NT2/D1 (cell line): ENCODE data around the gene ITGB5.

ENCODE experiments used
- DNase-seq: peaks from one replicate; pipeline ENCODE4 v3.0.0-alpha.2; 2011; ENCODE audit warnings: low read depth, low spot score
- H3K27me3 ChIP-seq: 2 replicates; pipeline ENCODE4 v1.6.0; 2011; ENCODE audit warnings: mild to moderate bottlenecking; ENCODE audit not compliant: insufficient read length, insufficient read depth
- H3K36me3 ChIP-seq: 2 replicates; pipeline ENCODE4 v1.6.1; 2011; ENCODE audit warnings: mild to moderate bottlenecking, low read length, mixed read lengths; ENCODE audit not compliant: insufficient read depth, insufficient read length
- H3K4me1 ChIP-seq: 2 replicates; pipeline ENCODE4 v1.5.1; 2011; ENCODE audit not compliant: insufficient read depth, insufficient read length
- H3K4me3 ChIP-seq: 2 replicates; pipeline ENCODE4 v1.5.1; 2011; ENCODE audit warnings: low read depth; ENCODE audit not compliant: insufficient read length
- H3K9ac ChIP-seq: 2 replicates; pipeline ENCODE4 v1.6.0; 2011; ENCODE audit warnings: low read depth; ENCODE audit not compliant: insufficient read length
- H3K9me3 ChIP-seq: 2 replicates; pipeline ENCODE4 v1.5.1; 2011; ENCODE audit warnings: mild to moderate bottlenecking, low read length; ENCODE audit not compliant: insufficient read depth
- SUZ12 ChIP-seq: IDR thresholded peaks from 2 replicates; pipeline ENCODE4 v1.6.1; 2011; ENCODE audit not compliant: insufficient read length, insufficient read depth; ENCODE audit errors: extremely low read depth
- YY1 ChIP-seq: IDR thresholded peaks from 2 replicates; pipeline ENCODE4 v1.6.1; 2011; ENCODE audit not compliant: insufficient read length, insufficient read depth
- ZNF274 ChIP-seq: IDR thresholded peaks from 2 replicates; pipeline ENCODE4 v1.6.1; 2011; ENCODE audit warnings: mild to moderate bottlenecking, low read depth, low read length

ITGB5 gene, protein sequence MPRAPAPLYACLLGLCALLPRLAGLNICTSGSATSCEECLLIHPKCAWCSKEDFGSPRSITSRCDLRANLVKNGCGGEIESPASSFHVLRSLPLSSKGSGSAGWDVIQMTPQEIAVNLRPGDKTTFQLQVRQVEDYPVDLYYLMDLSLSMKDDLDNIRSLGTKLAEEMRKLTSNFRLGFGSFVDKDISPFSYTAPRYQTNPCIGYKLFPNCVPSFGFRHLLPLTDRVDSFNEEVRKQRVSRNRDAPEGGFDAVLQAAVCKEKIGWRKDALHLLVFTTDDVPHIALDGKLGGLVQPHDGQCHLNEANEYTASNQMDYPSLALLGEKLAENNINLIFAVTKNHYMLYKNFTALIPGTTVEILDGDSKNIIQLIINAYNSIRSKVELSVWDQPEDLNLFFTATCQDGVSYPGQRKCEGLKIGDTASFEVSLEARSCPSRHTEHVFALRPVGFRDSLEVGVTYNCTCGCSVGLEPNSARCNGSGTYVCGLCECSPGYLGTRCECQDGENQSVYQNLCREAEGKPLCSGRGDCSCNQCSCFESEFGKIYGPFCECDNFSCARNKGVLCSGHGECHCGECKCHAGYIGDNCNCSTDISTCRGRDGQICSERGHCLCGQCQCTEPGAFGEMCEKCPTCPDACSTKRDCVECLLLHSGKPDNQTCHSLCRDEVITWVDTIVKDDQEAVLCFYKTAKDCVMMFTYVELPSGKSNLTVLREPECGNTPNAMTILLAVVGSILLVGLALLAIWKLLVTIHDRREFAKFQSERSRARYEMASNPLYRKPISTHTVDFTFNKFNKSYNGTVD

DNA sequence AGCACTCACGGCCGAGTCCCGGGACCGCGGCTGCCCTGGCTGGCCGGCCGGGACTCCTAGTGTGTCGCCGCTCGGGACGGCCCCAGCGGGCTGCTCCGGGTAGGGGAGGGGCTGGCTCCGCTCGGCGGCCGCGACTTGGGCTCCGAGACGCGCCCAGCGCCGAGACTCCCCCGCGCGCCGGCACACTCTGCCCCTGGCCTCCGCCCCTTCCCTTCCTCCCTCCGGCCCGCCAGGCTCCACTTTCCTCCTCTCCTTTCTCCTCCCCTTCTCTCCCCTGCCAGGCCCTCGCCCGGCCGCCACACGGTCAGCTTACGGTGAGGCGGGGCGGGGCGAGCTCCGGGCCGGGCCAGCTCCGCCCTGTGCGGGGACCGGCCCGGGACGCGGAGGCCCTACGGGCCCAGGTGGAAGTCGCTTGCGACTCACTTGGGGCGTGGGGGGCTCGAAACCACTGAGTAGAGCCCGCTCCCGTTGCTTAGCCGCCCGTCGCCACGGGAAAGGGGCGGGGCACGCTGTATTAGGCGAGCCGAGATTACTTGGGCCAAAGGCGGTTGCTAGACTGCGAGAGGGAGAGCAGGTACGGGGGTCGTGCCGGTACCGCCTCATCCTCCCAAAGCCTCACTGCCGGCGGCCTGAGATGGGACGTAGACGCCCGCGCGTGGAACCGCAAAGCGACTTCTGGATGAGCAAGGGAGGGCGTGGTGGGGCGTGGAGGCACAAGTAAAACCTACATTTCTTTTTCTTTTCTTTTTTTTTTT is at the start of gene ITGB5:
TSS of gene ITGB5 (minus strand) at position 189 of the 755 bp plus-strand sequence. CDS start 365 bp downstream, outside the sequence.
- H3K27me3 ChIP-seq = no peaks in the 10 kb centered on the region
- H3K9me3 ChIP-seq = no peaks in the 10 kb centered on the region
- peak; percentile 69 for DNase-seq
- peaks cover 6% of the 10 kb centered on the region for H3K36me3 ChIP-seq
- H3K4me1 ChIP-seq = peaks cover 4% of the 10 kb centered on the region
- TF ChIP-seq YY1 (no peak), SUZ12 (no peak), ZNF274 (no peak)
- peak within 1 kb of the TSS; percentile 93 for H3K9ac ChIP-seq
- H3K4me3 ChIP-seq = peak within 1 kb of the TSS; percentile 71

GRCh38 chr3:124935794-124936542 is 48.8 kb upstream of the ITGB5 start:
- Histone ChIP-seq H3K27me3 (no peaks in the 10 kb centered on the region), H3K4me1 (no peaks in the 10 kb centered on the region), H3K9me3 (no peaks in the 10 kb centered on the region), H3K9ac (no peak overlapping the region), H3K4me3 (no peak overlapping the region), H3K36me3 (no peaks in the 10 kb centered on the region)
- DNase-seq = no peak
- no peak for TF ChIP-seq YY1
- TF ChIP-seq ZNF274 = no peak
- TF ChIP-seq SUZ12 = no peak

DNA sequence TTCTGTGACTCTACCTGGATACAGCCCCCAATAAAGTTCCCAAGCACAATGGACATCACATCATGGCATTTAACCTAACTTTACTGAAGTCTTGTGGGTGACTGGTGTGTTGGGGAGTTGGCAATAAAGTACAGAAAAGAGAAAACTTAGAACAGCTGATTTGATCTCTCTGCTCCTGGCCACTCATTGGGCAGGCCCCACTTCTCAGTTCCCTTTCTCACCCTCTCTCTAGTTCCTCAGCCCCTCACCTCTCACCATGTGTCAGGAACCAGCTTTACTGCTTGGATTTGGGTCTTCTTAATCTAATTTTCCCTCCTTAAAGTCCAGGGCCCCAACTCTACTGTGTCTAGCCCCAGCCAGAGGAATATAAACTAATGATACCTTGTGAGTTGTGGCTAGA is 48.1 kb upstream of the ITGB5 start:
- H3K9ac ChIP-seq = no peak overlapping the region
- DNase-seq = no peak

GRCh38 chr3:124934577-124934976 is 47.4 kb upstream of the ITGB5 start, which contains the start of gene MUC13:
Gene MUC13, minus strand, starts transcription at chr3:124934751. Its CDS starts 39 bp downstream, at chr3:124934712.
- no peaks in the 10 kb centered on the region for H3K4me1 ChIP-seq
- no peak within 1 kb of the TSS for H3K9ac ChIP-seq
- TF ChIP-seq SUZ12 (no peak), YY1 (no peak), ZNF274 (no peak)
- no peaks in the 10 kb centered on the region for H3K36me3 ChIP-seq
- no peaks in the 10 kb centered on the region for H3K9me3 ChIP-seq
- H3K27me3 ChIP-seq = no peaks in the 10 kb centered on the region
- no peak for DNase-seq
- no peak within 1 kb of the TSS for H3K4me3 ChIP-seq

More for the DNA sequence above, 48.1 kb upstream of the ITGB5 start:
- H3K36me3 ChIP-seq = no peaks in the 10 kb centered on the region
- H3K4me1 ChIP-seq = no peaks in the 10 kb centered on the region
- no peak for TF ChIP-seq SUZ12
- H3K9me3 ChIP-seq = no peaks in the 10 kb centered on the region
- H3K27me3 ChIP-seq = no peaks in the 10 kb centered on the region
- no peak overlapping the region for H3K4me3 ChIP-seq

DNA sequence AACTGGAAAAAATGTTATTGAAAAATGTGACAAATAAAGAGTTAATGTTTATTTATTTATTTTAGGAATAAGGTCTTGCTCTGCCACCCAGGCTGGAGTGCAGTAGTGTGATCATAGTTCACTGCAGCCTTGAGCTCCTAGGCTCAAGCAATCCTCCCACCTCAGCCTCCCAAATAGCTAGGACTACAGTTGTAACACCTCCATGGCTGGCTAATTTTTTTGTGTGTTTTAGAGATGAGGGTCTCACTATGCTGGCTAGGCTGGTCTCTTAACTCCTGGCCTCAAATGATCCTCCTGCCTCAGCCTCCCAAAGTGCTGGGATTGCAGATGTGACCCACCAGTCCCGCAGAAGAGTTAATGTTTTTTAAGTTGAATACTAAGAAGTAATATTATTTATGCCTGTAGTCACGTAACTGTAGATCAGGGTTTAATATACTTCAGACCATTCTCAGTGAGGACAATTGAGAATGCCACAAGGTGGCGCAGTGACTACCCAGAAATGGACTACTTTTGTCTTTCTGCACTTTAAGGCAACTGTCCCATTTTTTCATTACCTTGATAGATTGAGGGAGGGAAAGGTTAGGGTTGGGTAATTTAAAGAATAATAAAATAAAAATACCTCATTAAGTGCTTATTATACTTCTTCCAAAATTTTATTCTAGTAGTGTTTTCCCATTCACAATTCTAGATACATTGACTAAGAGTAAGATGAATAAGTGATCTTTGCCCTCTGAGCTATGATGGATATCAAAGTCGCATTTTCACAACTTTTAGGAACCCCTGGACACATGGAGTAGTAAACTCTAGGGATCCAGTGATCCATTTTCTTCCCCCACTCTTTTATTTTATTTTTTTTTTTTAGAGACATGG is 41.4 kb upstream of the ITGB5 start:
- no peaks in the 10 kb centered on the region for H3K36me3 ChIP-seq
- no peaks in the 10 kb centered on the region for H3K4me1 ChIP-seq
- H3K27me3 ChIP-seq = no peaks in the 10 kb centered on the region
- no peak overlapping the region for H3K9ac ChIP-seq
- no peaks in the 10 kb centered on the region for H3K9me3 ChIP-seq
- no peak overlapping the region for H3K4me3 ChIP-seq
- no peak for TF ChIP-seq YY1
- no peak for TF ChIP-seq SUZ12
- no peak for TF ChIP-seq ZNF274
- peak; percentile 52 for DNase-seq

DNA sequence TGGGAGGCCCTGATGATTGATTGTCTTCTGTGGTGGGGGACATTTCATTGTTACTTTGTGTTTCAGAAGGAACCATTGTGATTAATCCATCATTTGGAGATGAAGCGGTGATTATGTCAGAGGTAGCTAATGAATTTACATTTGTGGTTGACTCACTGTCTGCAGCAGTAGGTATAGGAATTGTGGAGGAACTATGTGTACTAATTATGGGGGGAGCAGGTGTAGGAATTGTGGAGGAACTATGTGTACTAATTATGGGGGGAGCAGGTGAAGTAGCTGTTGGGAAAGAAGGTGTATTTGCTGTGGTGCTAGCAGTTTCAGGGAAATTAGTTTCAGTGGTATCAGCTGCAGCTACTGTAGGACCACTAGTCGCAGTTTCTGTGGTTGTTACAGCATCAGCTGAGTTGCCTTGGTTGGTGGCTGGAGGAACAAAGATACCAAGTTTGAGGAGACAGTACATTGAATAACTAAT is 40.4 kb upstream of the ITGB5 start:
- DNase-seq = no peak

More for the DNA sequence above, 40.4 kb upstream of the ITGB5 start:
- Histone ChIP-seq H3K36me3 (no peaks in the 10 kb centered on the region), H3K4me3 (no peak overlapping the region), H3K9me3 (no peaks in the 10 kb centered on the region), H3K27me3 (no peaks in the 10 kb centered on the region), H3K4me1 (no peaks in the 10 kb centered on the region), H3K9ac (no peak overlapping the region)
- no peak for TF ChIP-seq ZNF274
- no peak for TF ChIP-seq YY1
- no peak for TF ChIP-seq SUZ12
